K562 (cell line): ENCODE measurements around the gene SEMA5A. TPM values are rescaled to one million over a fixed set of nuclear protein-coding genes. Genes with fewer than 3 reads are reported as not detected.

Source experiments
- ARID2 ChIP-seq: fragments of 450-650 bp; IDR thresholded peaks from 2 replicates; pipeline ENCODE4 v1.6.1; 2017; ENCODE audit warnings: antibody characterized with exemption, mild to moderate bottlenecking
- ATF7 ChIP-seq: fragments of 450-650 bp; IDR thresholded peaks from 2 replicates; pipeline ENCODE4 v1.7.1; 2014; ENCODE audit warnings: mild to moderate bottlenecking, moderate library complexity
- E4F1 ChIP-seq: fragments of 250-450 bp; sonication (Bioruptor Pico); IDR thresholded peaks from 2 replicates; pipeline ENCODE4 v1.5.0; 2021; ENCODE audit warnings: mild to moderate bottlenecking, borderline replicate concordance
- ESRRB ChIP-seq: fragments of 250-450 bp; sonication (Bioruptor Pico); IDR thresholded peaks from 2 replicates; pipeline ENCODE4 v1.5.0; 2020; ENCODE audit warnings: mild to moderate bottlenecking, moderate library complexity, borderline replicate concordance
- HINFP ChIP-seq: fragments of 450-650 bp; conservative IDR thresholded peaks from 2 replicates; pipeline ENCODE4 v1.6.1; 2016; ENCODE audit warnings: missing genetic modification characterization, low read depth, mild to moderate bottlenecking, control low read depth, missing compliant biosample characterization
- KLF6 ChIP-seq: fragments of 250-450 bp; sonication (Bioruptor Pico); IDR thresholded peaks from 2 replicates; pipeline ENCODE4 v1.4.0; 2020; ENCODE audit warnings: mild to moderate bottlenecking, moderate library complexity, borderline replicate concordance
- NELFE ChIP-seq: IDR thresholded peaks from 2 replicates; pipeline ENCODE4 v1.6.1; 2011; ENCODE audit warnings: mild to moderate bottlenecking; ENCODE audit not compliant: insufficient read depth, insufficient read length
- RFX7 ChIP-seq: fragments of 250-450 bp; sonication (Bioruptor Pico); IDR thresholded peaks from 2 replicates; pipeline ENCODE4 v1.5.1; 2021; ENCODE audit warnings: mild to moderate bottlenecking
- SRSF1 ChIP-seq: fragments of 200-400 bp; formaldehyde crosslinking; IDR thresholded peaks from 2 replicates; pipeline ENCODE4 v1.6.1; 2017; ENCODE audit warnings: mild to moderate bottlenecking, low read depth, low read length, moderate library complexity
- polyA plus RNA-seq, 8 experiments: library from polyadenylated mRNA; depleted of rRNA in 4 of 8; stranded (reverse) in 5 of 8; unstranded in 3 of 8; fragments of >200 nt; fragmentation: Nextera tagmentation in 2 of 8; fragmentation: Illumina TruSeq in 1 of 8; extraction: Ambion mirVana in 2 of 8; extraction: Trizol in 1 of 8; gene quantifications; 2 replicates each; pipeline versions ENCODE4 v1.2.1 to v1.2.3, GENCODE V29; 2011 to 2014; ENCODE audit warnings: inconsistent platforms in 1 of 8, missing spikeins in 1 of 8
- total RNA-seq, 7 experiments: library from RNA; depleted of rRNA in 6 of 7; stranded (reverse); fragments of >200 nt in 6 of 7; fragmentation: Illumina TruSeq in 2 of 7; extraction: Trizol in 2 of 7; gene quantifications; 2 replicates each; pipeline versions ENCODE4 v1.2.1 to v1.2.3, GENCODE V29; 2011 to 2021; ENCODE audit warnings: low replicate concordance in 1 of 7

SEMA5A gene
- total and polyA plus RNA-seq, 9 of the 15 experiments (the other 6 are each of a cell fraction or from before 2014, with no cell fraction given), result 0.02 TPM; not detected in 8

GRCh38 chr5:9013147-9013546, 532.7 kb downstream of the SEMA5A start (continued):
- no peak for TF ChIP-seq HINFP
- TF ChIP-seq KLF6, result no peak
- no peak for TF ChIP-seq SRSF1
- no peak for TF ChIP-seq ARID2
- no peak for TF ChIP-seq E4F1 (CRISPR knock-in tag)
- no peak for TF ChIP-seq RFX7 (CRISPR knock-in tag)
- no peak for TF ChIP-seq ESRRB (CRISPR knock-in tag)
- no peak for TF ChIP-seq NELFE
- TF ChIP-seq ATF7, result no peak
